GM06990 (cell line): ENCODE results near the gene ATP2B2.
"Not testable (repeated sequence)": the region's sequence is repeated elsewhere in the genome, so short reads cannot be mapped to it uniquely, and the experiment has no call there.

Experiments
- DNase-seq: peaks from one replicate; pipeline ENCODE4 v3.0.0-alpha.2; 2011; ENCODE audit not compliant: insufficient read length; ENCODE audit errors: extremely low read depth
- H3K27me3 ChIP-seq: replicated peaks from 2 replicates; pipeline ENCODE4 v1.6.0; 2011; ENCODE audit warnings: low read length; ENCODE audit not compliant: control insufficient read depth, insufficient read depth
- H3K36me3 ChIP-seq: 2 replicates; pipeline ENCODE4 v1.5.1; 2011; ENCODE audit warnings: low read length; ENCODE audit not compliant: control insufficient read depth, insufficient read depth
- H3K4me3 ChIP-seq: replicated peaks from 2 replicates; pipeline ENCODE4 v1.5.1; 2011; ENCODE audit warnings: low read depth, mild to moderate bottlenecking, control low read depth, low read length
- CTCF ChIP-seq: IDR thresholded peaks from 2 replicates; pipeline ENCODE4 v1.5.1; 2011; ENCODE audit warnings: low read length, control low read depth, mild to moderate bottlenecking, inconsistent platforms; ENCODE audit not compliant: insufficient read depth, poor library complexity, severe bottlenecking

The ATP2B2 gene

GRCh38 chr3:10547841-10548783, 42.7 kb upstream of the ATP2B2 start:
- no peak overlapping the region for H3K4me3 ChIP-seq
- no peak for DNase-seq
- no peaks in the 10 kb centered on the region for H3K36me3 ChIP-seq
- TF ChIP-seq CTCF, result no peak
- no peaks in the 10 kb centered on the region for H3K27me3 ChIP-seq

DNA sequence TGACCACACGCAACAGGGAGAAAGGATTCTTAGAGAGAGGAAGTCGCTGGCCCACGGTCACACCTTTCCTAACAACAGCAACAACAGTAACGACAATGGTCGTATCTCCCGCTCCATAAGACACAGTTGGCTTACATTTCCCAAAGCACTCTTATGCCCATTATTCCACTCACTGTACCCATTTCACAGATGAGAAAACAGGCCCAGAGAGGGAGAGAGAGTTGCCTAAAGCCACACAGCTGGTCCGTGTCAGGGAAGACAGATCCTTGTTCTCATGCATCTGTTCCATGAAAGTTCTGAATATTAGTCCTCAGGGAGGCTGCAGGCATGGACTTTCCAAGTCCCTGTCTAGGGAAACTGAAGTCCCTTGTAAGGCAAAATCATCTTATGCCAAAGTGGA, 42.0 kb upstream of the ATP2B2 start:
- Histone ChIP-seq H3K27me3 (no peaks in the 10 kb centered on the region), H3K4me3 (no peak overlapping the region), H3K36me3 (no peaks in the 10 kb centered on the region)
- no peak for DNase-seq
- no peak for TF ChIP-seq CTCF

DNA sequence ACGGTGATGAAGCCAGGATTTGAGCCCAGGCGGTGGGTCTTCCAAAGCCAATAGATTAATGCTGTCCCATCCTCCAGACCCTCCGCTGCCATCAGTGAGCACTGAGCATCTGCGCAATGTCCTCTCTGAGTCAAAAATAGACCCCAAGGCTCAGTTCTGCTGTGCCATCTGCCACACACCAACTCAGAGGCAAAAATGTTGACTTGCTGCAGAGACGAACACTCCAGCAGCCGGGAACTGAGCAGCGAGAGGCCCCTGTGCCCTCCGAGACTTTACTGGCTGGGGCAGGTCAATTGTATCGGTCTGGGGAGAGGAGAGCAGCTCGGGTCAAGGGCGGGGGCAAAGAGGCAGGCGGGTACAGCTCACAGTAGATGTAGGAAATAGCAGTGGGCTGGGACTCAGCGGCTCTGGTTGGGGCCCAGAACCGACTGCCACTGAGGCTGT, 41.5 kb upstream of the ATP2B2 start:
- Histone ChIP-seq H3K27me3 (no peaks in the 10 kb centered on the region), H3K4me3 (no peak overlapping the region), H3K36me3 (no peaks in the 10 kb centered on the region)
- no peak for TF ChIP-seq CTCF
- no peak for DNase-seq

- H3K4me3 ChIP-seq, result no peak overlapping the region
- no peak for DNase-seq
- H3K27me3 ChIP-seq, result no peaks in the 10 kb centered on the region
- no peak for TF ChIP-seq CTCF
- H3K36me3 ChIP-seq, result no peaks in the 10 kb centered on the region
These were observed 40.8 kb upstream of the ATP2B2 start for GRCh38 chr3:10546181-10546624.

- no peak for TF ChIP-seq CTCF
These were observed 37.1 kb upstream of the ATP2B2 start for GRCh38 chr3:10542518-10542917.

DNA sequence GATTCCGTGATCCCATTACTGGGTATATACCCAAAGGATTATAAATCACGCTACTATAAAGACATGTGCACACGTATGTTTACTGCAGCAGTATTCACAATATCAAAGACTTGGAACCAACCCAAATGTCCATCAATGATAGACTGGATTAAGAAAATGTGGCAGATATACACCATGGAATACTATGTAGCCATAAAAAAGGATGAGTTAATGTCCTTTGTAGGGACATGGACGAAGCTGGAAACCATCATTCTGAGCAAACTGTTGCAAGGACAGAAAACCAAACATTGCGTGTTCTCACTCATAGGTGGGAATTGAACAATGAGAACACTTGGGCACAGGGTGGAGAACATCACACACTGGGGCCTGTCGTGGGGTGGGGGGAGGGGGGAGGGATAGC, 35.0 kb upstream of the ATP2B2 start:
- not testable (repeated sequence) for H3K36me3 ChIP-seq, H3K4me3 ChIP-seq, DNase-seq, H3K27me3 ChIP-seq

More at GRCh38 chr3:10542518-10542917, 37.1 kb upstream of the ATP2B2 start:
- no peaks in the 10 kb centered on the region for H3K27me3 ChIP-seq
- no peak for DNase-seq
- H3K36me3 ChIP-seq, result no peaks in the 10 kb centered on the region
- H3K4me3 ChIP-seq, result no peak overlapping the region
